ENCODE data around the gene GET4.
A peak's percentile ranks its signal among the peaks of the same experiment; 100 is the strongest.
"Not testable (repeated sequence)": the region's sequence is repeated elsewhere in the genome, so short reads cannot be mapped to it uniquely, and the experiment has no call there.

Gene GET4

DNA sequence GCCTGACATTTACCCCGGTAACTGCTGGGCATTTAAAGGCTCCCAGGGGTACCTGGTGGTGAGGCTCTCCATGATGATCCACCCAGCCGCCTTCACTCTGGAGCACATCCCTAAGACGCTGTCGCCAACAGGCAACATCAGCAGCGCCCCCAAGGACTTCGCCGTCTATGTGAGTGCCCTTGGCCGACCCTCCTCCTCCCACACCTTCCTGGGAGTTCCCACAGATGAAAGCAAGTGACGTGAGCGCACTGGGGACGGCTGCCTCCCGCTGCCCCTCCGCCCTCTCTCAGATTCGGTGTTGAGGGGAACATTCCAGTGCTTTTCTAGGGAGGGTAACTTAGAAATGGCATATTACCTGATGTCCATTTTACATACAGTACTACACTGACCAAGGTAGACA, 7.0 kb upstream of the GET4 start:
- DNase-seq (ENCODE audit: low read depth in 2 of 2): no peak

DNA sequence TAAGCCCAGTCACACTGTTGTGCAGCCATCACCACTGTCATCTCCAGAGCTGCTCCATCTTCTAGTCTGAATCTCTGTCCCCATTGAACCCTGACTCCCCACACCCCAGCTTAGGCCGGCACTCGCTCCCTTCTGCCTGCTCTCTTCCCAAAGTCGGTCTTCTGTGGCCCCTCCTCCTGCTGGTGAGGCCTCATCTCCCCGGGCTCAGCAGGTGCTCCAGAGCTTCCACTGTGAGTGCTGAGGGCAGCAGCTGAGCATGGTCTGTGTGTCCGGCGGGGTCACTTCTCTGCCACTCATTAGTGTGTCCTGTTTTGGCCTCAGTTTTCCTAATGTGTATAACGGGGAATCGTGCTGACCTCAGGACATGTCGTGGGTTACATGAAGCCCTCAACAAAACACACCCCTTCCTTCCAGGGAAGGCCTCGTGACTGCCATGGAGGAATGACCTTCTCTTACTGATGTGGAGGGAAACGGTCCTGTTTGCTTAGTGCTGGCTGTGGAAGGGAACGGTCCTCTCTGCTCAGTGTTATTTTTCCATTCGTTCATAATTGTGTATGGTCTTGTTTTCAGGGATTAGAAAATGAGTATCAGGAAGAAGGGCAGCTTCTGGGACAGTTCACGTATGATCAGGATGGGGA, 4.3 kb upstream of the GET4 start:
- DNase-seq (ENCODE audit: low read depth in 2 of 2): no peak

- not testable (repeated sequence) for DNase-seq (ENCODE audit: low read depth in 2 of 2)
These were observed 3.7 kb upstream of the GET4 start for GRCh38 chr7:872685-873084.

DNA sequence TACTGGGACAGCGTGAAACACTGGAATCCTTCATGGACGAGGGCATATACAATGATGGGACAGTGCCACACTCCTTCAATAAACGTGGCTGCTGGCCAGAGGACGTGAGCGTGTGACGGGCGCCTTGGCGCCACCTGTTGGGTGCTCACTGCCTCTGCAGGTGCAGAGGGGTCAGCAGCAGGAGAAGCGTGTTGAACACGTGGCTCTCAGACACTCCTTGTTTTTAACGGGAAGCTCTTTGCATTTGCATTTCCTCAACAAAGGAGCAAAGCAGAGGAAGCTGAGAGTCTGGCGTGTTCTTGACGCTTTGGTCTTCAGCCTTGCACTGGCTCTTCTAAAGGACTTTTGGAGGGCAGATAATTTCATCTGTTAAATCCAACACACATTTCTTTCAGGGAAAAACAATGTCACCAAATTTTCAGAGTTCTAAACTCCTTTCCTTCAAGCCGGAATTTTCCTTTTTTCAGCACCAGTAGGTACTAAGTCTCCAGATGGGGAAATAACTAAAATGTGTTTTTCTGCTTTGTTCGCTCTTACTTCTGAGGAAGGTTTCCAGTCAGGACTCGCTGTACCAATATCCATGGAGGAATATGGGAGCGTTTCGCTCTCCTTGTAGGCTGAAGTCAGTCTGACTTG, 2.9 kb upstream of the GET4 start:
- peak; percentile 55 to 56 for DNase-seq (ENCODE audit: low read depth in 2 of 2)

- DNase-seq (ENCODE audit: low read depth in 2 of 2): no peak
These were observed 2.2 kb upstream of the GET4 start for GRCh38 chr7:874031-874749.

DNA sequence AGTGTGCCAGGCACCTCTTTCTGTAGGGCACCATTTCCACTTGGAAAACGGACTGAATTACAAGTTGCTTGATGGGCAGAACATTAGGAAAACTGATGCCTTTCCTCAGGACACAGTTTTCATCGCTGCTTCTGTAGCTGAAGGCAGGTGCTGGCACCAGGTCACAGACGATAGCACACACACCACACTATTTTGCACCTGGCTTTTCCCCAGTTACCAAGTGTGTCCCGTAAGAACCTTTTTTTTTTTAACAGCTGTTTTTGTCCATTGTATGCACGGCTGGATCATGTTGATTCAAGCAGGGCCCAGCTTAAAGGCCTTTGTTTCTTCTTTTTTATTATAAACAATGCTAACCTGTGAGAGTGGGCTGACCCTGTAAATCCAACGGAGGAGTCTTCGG, 1.3 kb upstream of the GET4 start:
- DNase-seq (ENCODE audit: low read depth in 2 of 2): no peak

GRCh38 chr7:875476-876076, 778 bp upstream of the GET4 start:
- no peak for DNase-seq (ENCODE audit: low read depth in 2 of 2)

- DNase-seq (ENCODE audit: low read depth in 2 of 2): no peak
These were observed 588 bp downstream of the GET4 start for GRCh38 chr7:876972-877311.

DNA sequence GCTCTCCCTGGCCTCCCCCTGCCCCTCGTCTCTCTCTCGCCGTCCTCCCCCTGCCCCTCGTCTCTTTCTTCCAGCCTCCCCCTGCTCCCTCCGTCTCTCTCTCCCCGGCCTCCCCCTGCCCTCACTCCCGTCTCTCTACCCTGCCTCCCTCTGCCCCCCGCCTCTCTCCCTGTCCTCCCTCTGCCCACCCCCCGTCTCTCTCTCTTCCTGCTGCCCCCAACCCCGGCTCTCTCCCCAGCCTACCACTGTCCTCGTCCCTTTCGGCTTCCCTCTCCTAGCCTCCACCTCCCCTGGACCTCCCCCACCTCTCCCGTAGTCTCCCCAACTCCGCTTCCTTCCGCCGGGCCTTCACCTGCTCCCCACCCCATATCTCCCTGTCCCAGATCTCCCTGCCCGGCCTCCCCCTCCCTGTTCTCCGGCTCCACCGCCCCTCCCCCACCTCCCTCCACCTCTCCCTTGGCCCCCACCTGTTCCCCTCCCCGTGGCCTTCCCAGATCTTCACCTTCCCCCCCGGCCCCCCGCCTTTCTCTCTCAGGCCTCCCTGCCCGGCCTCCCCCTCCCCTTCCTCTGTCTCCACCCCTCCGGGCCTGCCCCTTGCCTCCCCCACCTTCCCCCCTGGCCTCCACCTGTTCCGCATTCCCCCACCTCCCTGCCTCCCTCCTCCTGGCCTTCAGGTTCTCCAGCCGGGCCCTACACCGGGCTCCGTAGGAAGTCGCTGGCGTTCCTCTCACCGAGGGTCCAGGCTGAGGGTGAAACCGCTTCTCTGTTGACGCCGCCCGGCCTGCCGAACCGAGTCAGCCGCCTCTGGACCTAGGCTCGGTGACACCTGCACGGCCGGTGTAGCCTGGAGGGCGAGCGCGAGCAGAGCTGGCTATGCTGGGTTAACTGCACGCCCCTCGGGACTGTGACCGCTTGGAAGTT, 1.2 kb downstream of the GET4 start:
- no peak for DNase-seq (ENCODE audit: low read depth in 2 of 2)

GRCh38 chr7:879093-879492, 2.7 kb downstream of the GET4 start:
- DNase-seq (ENCODE audit: low read depth in 2 of 2): no peak

GRCh38 chr7:879706-880105, 3.4 kb downstream of the GET4 start:
- DNase-seq (ENCODE audit: low read depth in 2 of 2): no peak

GRCh38 chr7:880450-880849, 4.1 kb downstream of the GET4 start:
- DNase-seq (ENCODE audit: low read depth in 2 of 2): no peak

DNA sequence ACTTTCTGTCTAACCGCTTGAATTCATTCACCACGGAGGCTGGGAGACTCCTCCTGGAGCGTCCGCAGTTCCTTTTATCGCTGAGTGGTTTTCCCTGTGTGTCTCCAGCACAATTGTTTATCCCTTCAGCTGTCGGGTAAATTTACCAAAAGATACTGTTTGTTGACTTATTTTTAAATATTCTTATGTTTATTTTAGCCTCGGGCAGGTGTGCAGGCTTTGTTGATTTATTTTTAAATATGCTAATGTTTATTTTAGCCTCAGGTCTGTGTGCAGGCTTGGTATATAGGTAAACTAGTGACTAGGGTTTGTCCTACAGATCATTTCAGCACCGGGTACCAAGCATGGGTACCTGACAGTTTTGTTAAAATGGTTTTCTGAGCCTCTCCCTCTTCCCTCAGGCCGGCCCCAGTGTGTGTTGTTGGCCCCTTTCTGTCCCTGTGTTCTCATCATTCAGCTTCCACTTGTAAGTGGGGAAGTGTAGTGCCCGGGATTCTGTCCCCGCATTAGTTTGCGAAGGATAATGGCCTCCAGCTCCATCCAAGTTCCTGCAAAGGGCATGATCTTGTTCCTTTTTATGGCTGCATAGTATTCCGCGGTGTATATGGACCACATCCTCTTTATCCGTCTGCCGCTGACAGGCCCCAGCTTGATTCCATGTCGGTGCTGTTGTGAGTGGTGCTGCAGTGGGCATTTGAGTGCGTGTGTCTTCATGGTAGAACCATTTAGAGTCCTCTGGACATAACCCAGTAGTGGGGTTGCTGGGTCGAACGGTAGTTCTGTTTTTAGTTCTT, 5.3 kb downstream of the GET4 start:
- no peak for DNase-seq (ENCODE audit: low read depth in 2 of 2)

- no peak for DNase-seq (ENCODE audit: low read depth in 2 of 2)
These were observed 6.1 kb downstream of the GET4 start for GRCh38 chr7:882336-883035.

DNA sequence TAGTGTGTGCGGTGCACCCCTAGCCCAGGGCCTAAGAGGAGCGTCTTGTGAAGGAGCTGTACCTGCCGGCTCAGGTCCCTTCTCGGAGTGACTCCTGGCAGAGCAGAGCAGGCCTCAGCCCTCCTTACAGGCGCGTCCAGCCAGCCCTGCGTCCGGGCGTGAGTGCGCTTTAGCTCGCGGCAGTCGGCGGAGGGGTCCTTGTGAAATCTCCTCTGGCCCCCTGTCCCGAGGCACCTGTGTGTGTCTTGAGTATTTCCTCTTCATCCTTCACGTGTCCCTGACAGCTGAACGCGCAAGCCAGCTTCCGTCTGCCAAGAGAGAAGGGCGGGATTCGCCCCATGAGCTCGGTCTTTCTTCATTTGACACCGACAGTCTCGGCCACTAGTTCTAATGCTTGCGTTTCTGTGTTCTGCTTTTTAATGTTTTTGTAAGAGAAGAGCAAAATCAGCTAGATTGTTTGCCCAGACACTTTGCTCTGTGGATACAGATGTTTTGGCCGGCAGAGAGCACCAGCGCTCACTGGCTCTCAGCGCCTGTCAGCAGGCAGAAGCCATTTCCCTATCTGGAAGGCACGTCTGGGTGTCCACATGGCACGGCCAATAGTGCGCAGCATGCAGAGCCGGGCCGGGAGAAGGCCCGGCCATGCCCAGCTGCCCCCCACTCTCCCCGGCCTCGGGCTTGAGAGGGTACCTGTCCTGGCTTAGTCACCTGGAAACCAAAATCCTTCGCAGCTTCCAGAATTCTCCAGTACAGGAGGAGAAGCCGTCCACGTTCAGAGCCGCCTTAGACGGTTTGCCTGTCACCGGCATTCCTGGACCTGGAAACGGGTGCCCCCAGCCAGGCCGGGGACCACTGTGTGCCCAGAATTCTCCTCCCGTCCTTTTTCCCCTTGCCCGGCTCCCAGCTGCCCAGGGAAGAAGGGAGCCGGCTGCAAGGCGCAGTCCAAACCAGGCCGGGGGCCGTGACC, 7.0 kb downstream of the GET4 start:
- no peak for DNase-seq (ENCODE audit: low read depth in 2 of 2)

DNA sequence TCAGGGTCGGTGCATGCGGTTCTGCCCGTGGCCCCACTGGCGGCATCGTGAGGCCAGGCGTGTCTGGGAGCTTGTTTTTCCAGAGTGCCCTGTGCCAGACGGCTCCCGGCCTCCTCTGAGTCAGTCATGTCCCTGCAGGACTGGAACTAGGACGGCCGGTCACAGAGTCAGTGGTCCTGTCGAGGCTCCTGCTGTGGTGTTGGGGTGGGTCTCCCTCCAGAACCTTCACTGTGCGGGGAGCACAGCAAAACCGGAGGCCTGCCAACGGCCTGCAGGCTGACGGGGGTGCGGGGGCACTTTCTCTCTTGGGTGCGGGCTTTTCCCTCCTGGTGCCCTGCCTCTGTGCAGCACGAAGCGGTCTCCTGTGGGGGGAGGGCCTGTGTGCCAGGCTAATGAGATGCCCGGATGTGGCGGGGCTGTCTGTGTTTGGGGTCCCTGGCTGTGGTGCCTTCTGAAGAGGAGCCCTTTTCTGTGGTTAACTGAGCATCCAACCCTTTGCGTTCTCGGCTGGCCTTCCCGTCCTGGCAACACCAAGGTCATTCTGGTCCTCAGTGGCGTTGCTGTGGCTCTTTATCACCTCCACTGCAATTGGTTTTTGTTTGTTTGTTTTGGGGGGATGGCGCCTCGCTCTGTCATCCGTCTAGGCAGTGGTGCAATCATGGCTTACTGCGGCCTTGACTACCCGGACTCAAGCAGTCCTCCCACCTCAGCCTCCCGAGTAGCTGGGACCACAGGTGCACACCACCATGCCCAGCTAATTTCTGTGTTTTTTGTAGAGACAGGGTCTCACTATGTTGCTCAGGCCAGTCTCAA, 8.0 kb downstream of the GET4 start:
- DNase-seq (ENCODE audit: low read depth in 2 of 2): no peak

DNA sequence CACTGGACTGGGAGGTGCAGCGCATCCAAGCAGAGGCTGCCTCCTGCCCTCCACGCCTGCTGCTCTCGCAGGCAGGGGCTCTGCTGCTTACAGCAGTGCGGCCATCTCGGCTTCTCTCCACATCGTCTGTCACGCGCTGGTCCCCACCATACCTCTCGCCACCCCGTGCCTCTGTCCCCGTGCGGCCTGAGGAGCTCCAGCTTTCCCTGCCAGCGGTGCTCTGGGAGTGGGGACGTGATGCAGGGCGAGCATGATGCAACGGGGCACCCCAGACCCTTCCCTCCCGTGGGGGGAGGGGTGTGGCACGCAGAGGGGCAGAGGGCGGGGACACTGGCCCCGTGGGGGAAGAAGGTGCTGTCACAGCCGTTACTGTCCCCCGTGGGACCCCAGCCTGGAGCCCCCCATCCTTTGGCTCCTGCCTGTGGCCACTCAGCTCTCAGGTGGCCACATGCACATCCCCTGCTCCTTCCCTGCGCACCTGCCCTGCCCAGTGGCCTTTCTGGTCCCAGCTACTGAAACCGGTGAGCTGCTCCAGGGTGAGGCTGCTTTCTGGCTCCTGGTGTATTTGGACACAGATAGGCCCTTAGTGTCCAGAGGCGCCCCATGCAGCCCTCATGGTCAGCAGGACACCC, 9.0 kb downstream of the GET4 start:
- DNase-seq (ENCODE audit: low read depth in 2 of 2): no peak

Data from stimulated activated CD8-positive, alpha-beta memory T cell treated with anti-CD3 and anti-CD28 coated beads, Interleukin-15, amount 100 ng/mL, for 48 hours (primary cell).